T-helper 17 cell (primary cell): ENCODE data around the gene CACNA2D4. TPM values are rescaled to one million over a fixed set of nuclear protein-coding genes. Genes with fewer than 3 reads are reported as not detected.

Source experiments
- ATAC-seq: fragments of 150-1000 bp; cut with Tn5 transposase; 2 replicates; pipeline ENCODE4 v1.10.0; 2021; ENCODE audit warnings: mild to moderate bottlenecking, moderate library complexity
- DNase-seq, 3 donors: peaks; one replicate each; pipeline versions ENCODE4 v3.0.0 to v3.0.0-alpha.2; 2020 to 2021
- H3K9me3 ChIP-seq: one replicate; pipeline ENCODE4 v1.7.0; 2013; ENCODE audit warnings: low read length, mild to moderate bottlenecking; ENCODE audit not compliant: control insufficient read depth, poor library complexity, severe bottlenecking
- H3K27ac Mint-ChIP-seq: one replicate; pipeline ENCODE4 v1.8.0; 2022; ENCODE audit warnings: mild to moderate bottlenecking, moderate library complexity, mixed read lengths
- H3K27me3 Mint-ChIP-seq: one replicate; pipeline ENCODE4 v1.8.0; 2022; ENCODE audit warnings: mixed read lengths
- H3K36me3 Mint-ChIP-seq: one replicate; pipeline ENCODE4 v1.8.0; 2022; ENCODE audit warnings: low read depth, mixed read lengths
- H3K4me1 Mint-ChIP-seq: one replicate; pipeline ENCODE4 v1.8.0; 2022; ENCODE audit warnings: mild to moderate bottlenecking, mixed read lengths
- H3K4me3 Mint-ChIP-seq: one replicate; pipeline ENCODE4 v1.8.0; 2022; ENCODE audit warnings: mild to moderate bottlenecking, moderate library complexity, mixed read lengths
- total RNA-seq, 4 donors: library from RNA in 2 of 4; stranded (reverse) in 2 of 4; gene quantifications; one replicate each; pipeline ENCODE4 v1.2.3 and lab custom pipeline; 2022 to 2026

Gene CACNA2D4
- total RNA-seq, 2 donors from 2014 or later = 18.1 to 25.2 TPM

DNA sequence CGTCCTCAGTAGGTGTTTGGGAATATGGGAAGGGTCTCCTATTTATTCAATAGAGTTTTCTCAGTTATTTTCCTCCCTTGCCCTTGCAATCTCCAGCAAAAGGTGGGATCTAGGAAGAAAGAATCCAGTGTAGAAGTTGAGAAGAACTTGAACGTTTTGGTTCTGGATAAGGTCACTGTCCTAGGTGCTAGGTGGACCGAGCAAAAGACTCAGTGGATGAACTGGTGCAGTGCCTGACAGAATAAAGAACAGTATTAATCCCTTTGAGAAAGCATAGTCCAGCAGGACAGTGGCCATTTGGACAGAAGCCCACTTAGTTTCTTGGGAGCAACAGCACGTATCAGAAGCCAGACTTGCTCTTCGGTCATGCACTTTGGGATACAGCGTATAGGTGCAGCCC lies 130.7 kb downstream of the CACNA2D4 start:
- Mint-ChIP-seq H3K27me3 (no peaks in the 10 kb centered on the region), H3K36me3 (peaks cover 5% of the 10 kb centered on the region), H3K4me3 (no peak overlapping the region), H3K27ac (no peak overlapping the region), H3K4me1 (peaks cover 22% of the 10 kb centered on the region)
- H3K9me3 ChIP-seq = no peaks in the 10 kb centered on the region
- DNase-seq (no peak), ATAC-seq (no peak)

DNA sequence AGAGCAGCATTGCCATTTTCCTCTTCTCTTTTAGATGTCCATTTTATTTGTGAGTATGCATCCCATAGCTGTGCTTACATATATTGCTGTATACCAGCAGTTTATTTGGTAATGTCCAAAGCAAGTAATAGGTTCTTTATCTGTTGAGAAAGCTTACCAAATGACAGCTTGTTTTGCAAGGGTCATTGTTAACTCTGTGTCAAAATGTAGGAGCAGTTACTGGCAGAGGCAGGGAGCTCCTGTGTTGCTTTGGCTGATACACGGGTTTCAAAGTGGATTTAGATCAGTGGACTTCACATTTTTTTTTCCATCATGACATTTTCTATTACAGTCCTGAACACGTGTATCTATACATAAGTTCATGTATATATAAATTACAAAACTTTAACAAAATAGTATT lies 136.2 kb downstream of the CACNA2D4 start:
- Mint-ChIP-seq H3K4me1 (peaks cover 12% of the 10 kb centered on the region), H3K27ac (no peak overlapping the region), H3K27me3 (no peaks in the 10 kb centered on the region), H3K36me3 (peaks cover 10% of the 10 kb centered on the region), H3K4me3 (no peak overlapping the region)
- no peak for ATAC-seq
- H3K9me3 ChIP-seq = no peaks in the 10 kb centered on the region
- no peak for DNase-seq

DNA sequence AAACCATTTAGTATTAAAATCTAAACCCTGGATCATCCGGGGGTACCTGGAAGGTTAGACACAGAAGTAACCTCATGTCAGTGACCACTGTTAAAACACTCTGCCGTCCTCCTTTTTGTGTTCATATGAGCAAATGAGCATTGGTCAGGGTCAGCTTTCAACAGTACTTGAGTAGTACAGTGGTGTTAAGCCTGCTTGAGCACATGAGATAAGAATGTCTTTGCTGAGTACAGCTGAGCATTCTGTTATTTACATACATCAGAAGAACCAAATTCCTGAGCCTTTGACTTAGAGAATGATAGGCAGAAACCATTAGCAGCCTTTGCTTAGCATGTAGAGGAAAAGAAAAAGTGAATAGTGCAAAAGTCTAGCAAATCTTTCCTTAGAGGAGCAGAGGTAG lies 136.7 kb downstream of the CACNA2D4 start:
- Mint-ChIP-seq H3K4me1 (peaks cover 12% of the 10 kb centered on the region), H3K27ac (no peak overlapping the region), H3K4me3 (no peak overlapping the region), H3K36me3 (peaks cover 10% of the 10 kb centered on the region), H3K27me3 (no peaks in the 10 kb centered on the region)
- no peaks in the 10 kb centered on the region for H3K9me3 ChIP-seq
- ATAC-seq (no peak), DNase-seq (no peak)

DNA sequence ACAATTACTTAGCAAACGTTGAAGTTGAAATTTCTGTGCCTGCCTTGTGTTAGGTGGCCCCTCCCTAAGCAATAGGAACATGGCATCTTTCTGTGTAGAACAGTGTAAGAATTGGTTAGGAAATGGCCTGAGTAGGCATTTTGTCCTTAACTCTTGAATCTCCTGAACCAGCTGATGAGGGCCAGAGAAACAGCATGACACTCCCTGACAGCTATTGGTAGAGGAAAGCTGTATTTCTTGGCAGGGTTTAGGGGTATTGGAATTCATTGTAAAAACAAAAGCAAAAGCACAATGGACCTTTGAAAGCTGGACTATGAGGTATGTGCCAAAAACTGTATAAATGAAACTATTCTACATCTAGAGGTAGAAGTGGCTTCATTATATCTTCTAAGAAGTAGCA lies 138.7 kb downstream of the CACNA2D4 start:
- no peak overlapping the region for H3K27ac Mint-ChIP-seq
- no peak overlapping the region for H3K4me3 Mint-ChIP-seq
- peaks cover 23% of the 10 kb centered on the region for H3K4me1 Mint-ChIP-seq
- ATAC-seq (no peak), DNase-seq (no peak)
- no peaks in the 10 kb centered on the region for H3K9me3 ChIP-seq
- H3K36me3 Mint-ChIP-seq = peaks cover 10% of the 10 kb centered on the region
- H3K27me3 Mint-ChIP-seq = no peaks in the 10 kb centered on the region

DNA sequence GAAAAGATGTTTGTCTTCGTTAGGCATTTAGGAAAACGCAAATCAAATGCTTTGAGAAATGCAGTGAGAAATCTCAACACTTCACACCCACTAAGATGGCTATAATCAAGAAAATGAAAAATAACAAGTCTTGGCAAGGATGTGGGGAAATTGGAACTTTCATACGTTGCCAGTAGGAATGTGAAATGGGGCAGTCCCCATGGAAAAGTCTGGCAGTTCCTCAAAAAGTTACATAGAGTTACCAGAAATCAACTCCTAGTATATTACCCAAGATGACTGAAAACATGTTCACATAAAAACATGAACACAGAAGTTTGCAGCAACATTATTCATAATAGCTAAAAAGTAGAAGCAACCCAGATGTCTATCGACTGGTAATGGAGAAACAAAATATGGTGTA lies 139.5 kb downstream of the CACNA2D4 start:
- H3K4me3 Mint-ChIP-seq = no peak overlapping the region
- no peaks in the 10 kb centered on the region for H3K27me3 Mint-ChIP-seq
- H3K9me3 ChIP-seq = no peaks in the 10 kb centered on the region
- no peak overlapping the region for H3K27ac Mint-ChIP-seq
- peaks cover 23% of the 10 kb centered on the region for H3K4me1 Mint-ChIP-seq
- DNase-seq (no peak), ATAC-seq (no peak)
- H3K36me3 Mint-ChIP-seq = peaks cover 7% of the 10 kb centered on the region

DNA sequence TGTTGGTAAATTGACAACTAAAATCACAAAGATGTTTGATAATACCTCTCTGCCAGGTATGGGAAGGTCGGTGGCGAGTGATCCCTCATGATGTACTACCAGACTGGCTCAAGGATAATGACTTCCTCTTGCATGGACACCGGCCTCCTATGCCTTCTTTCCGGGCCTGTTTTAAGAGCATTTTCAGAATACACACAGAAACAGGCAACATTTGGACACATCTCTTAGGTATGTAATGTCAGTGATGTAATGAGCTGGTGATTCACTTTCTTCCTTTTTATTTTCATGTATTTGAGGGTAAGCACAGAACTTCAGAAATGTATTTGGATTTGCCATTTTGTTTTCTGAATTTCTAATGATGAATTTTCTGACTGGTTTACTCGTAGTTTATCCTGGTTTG lies 140.7 kb downstream of the CACNA2D4 start:
- no peak for ATAC-seq
- H3K27ac Mint-ChIP-seq = no peak overlapping the region
- DNase-seq = no peak
- no peaks in the 10 kb centered on the region for H3K9me3 ChIP-seq
- H3K4me3 Mint-ChIP-seq = no peak overlapping the region
- peaks cover 4% of the 10 kb centered on the region for H3K36me3 Mint-ChIP-seq
- H3K4me1 Mint-ChIP-seq = peaks cover 21% of the 10 kb centered on the region
- H3K27me3 Mint-ChIP-seq = no peaks in the 10 kb centered on the region

DNA sequence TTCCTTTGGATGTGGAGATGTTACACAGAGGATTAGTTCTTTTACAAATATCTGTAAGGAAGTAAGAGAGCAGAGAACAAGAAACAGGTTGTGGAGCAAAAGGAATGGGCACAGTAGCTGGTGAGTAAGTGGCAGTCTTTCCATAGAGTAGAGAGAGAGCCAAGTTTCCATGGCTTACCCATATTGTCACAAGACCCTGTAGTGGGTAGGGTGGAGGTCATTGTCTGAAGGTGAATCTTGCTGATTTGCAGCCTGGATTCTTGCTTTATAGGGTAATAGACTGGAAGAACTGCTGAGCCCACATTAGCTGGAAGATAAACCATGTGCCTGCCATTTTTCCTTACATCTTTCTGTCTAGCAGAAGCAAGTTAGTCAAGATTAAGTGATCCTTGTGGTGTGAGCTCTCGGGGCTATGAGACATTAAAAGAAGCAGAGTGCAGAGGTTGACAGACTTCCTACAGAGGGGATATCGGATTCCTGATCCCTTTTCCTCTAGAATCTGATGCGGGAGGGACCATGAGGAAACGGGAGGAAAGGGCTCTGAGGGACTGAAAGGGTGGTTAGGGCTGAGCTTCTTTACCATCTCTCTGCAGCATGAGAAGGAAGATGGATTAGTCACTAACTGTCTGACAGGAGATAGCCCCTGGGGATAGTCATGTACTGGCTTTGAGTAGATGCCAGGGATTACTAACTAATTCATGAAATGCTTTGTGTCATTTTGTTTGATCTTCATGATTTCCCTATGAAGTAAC lies 142.1 kb downstream of the CACNA2D4 start:
- Mint-ChIP-seq H3K4me3 (no peak overlapping the region), H3K36me3 (peaks cover 4% of the 10 kb centered on the region), H3K27me3 (no peaks in the 10 kb centered on the region), H3K27ac (peak overlapping the region; percentile 47), H3K4me1 (peaks cover 22% of the 10 kb centered on the region)
- H3K9me3 ChIP-seq = no peaks in the 10 kb centered on the region
- ATAC-seq (no peak), DNase-seq (no peak)

DNA sequence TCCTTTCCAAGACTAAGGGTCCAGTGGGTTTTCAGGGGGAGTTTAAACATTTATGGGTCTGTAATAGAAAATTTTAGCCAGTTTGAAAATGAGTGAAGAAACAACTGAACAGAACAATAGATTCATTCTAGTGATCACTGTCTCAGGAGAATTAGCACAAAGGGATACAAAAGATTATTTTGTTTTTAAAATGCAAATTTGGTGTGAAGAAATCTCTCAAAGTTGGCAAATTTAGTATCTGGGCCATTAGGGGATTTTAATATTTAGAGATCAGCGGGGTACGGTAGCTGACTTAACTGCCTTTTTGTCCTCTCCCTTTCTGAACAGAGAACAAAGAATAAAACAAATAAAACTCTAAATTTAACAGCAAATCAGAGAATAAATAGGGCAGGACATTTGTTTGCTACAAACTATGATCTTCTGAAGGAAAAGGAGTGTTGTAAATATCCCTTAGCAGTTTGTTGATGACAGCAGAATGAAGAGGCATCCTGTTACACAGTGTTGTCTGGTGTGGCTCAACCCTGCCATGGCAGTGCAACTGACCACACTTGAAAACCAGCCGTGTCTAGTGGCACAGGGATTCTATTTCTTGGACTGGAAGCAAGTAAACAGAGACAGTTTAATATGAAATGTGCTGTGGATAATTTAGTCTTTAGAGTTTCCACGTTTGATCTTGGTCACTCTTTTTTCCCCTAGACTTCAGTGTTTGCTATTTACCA lies 144.4 kb downstream of the CACNA2D4 start:
- no peak overlapping the region for H3K27ac Mint-ChIP-seq
- no peaks in the 10 kb centered on the region for H3K9me3 ChIP-seq
- no peaks in the 10 kb centered on the region for H3K36me3 Mint-ChIP-seq
- ATAC-seq (no peak), DNase-seq (no peak)
- no peak overlapping the region for H3K4me3 Mint-ChIP-seq
- H3K4me1 Mint-ChIP-seq = peaks cover 17% of the 10 kb centered on the region
- H3K27me3 Mint-ChIP-seq = no peaks in the 10 kb centered on the region

DNA sequence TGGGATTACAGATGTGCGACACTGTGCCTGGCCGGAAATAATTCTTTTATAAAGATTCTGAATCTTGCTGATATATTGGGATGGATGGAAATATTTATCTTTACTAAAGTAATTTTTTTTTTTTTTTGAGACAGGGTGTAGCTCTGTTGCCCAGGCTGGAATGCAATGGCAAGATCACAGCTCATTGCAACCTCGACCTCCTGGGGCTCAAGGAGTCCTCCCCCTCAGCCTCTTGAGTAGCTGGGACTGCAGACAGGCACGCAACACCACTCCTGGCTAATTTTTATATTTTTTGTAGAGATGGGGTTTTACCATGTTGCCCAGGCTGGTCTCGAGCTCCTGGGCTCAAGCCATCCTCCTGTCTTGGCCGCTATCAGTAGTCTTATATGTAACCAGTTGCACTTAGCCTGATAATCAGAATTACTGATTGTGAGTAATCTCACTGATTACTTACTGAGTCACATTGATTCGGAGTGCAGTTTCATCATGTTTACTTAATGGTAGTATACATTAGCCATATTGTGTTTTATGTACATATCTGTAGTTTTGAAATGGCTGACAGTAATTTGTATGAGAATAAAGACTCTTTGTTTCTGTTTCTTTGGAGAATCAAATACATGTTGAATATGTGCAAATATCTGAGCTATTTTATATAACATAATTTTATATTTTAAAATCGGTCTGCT lies 148.5 kb downstream of the CACNA2D4 start:
- DNase-seq (no peak), ATAC-seq (no peak)
- H3K9me3 ChIP-seq = no peaks in the 10 kb centered on the region
- H3K36me3 Mint-ChIP-seq = no peaks in the 10 kb centered on the region
- no peak overlapping the region for H3K4me3 Mint-ChIP-seq
- H3K27me3 Mint-ChIP-seq = no peaks in the 10 kb centered on the region
- H3K4me1 Mint-ChIP-seq = peaks cover 21% of the 10 kb centered on the region
- H3K27ac Mint-ChIP-seq = no peak overlapping the region

DNA sequence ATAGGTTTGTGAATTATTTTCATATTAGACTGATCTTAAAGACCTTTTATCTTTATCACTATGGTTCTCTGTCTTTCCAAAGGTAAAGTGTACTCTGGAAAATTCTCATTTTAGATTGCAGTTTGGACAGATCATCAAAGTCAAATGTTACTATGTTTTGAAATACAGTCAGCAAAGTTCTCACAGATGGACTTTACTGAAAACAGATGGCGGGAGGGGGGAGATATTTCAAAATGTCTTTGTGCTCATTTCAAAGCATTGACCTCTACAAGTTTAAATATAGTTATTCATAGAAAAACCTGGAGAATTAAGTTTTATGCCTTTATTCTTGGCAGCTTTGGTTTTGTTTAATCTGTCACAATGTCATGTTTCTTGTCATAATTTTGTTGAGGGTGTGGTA lies 149.8 kb downstream of the CACNA2D4 start:
- DNase-seq (no peak), ATAC-seq (no peak)
- H3K36me3 Mint-ChIP-seq = no peaks in the 10 kb centered on the region
- peaks cover 22% of the 10 kb centered on the region for H3K4me1 Mint-ChIP-seq
- H3K27me3 Mint-ChIP-seq = no peaks in the 10 kb centered on the region
- H3K27ac Mint-ChIP-seq = no peak overlapping the region
- H3K4me3 Mint-ChIP-seq = no peak overlapping the region
- no peaks in the 10 kb centered on the region for H3K9me3 ChIP-seq

DNA sequence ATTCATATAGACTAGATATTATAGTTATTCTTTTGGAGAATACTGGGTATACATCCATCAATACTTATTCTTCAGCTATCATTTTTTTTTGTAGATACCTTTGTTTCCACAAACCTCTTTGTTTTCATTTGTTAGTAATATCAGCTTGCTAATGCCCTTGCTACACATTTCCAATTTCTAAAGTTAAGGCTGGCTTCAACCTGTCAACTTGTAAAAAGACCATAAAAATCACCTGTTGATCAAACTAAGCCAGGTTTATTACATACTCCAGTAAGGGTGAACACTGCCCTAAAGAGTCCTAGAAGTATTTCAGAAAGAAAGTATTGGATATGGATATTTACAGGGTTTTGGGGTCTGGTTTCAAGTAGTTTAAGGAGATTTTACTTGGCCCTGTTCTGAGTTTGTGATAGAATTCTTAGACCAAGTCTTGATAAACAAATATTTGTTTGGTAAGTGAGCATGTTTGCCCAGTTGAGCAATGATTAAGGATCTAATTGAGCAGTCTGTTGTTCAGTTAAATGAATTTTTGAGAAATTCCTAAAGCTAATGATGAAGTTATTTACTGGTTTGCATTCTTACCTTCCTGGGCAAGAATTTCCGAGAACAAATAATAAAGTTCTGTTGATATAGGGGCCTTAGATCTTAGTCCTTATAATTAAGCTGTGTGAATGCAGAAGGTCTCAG lies 150.9 kb downstream of the CACNA2D4 start:
- Mint-ChIP-seq H3K27me3 (no peaks in the 10 kb centered on the region), H3K36me3 (no peaks in the 10 kb centered on the region), H3K4me3 (no peak overlapping the region), H3K4me1 (peaks cover 18% of the 10 kb centered on the region), H3K27ac (no peak overlapping the region)
- no peaks in the 10 kb centered on the region for H3K9me3 ChIP-seq
- no peak for DNase-seq
- ATAC-seq = no peak

DNA sequence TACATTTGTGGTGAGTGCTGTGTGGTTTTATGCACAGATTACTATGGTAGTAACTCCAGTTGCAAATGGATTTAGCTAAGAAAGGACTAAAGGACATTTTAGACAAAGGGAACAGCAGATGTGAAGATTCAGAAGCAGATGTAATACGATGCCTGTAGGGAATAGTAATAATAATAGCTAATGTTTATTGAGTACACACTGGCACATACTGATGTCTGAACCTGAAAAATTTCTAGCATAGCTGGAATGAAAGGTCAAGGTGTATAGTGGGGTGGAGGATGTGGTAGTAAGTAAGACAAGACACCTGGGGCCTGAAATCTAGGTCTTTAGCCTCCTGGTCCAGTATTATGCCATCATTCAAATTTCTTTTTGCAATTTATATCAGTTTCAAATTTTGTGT lies 152.3 kb downstream of the CACNA2D4 start:
- H3K27ac Mint-ChIP-seq = no peak overlapping the region

DNA sequence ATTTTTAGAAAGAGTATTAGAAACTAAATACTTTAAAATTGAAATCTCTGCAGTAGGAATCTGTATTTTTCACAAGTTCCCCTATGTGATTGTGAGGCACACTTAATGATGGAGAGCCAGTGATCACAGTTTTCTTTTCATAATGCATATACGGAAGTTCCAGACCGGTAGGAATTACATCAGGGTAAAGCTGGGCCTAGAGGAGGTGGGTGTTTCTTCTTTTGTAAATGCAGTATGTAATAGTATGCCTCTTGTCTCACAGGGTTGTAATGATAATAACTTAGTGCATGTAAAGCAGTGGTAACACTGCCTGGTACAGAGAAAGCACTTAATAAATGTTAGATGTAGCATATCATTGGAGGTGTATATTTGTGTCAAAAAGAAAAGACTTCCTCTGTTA lies 155.3 kb downstream of the CACNA2D4 start:
- Mint-ChIP-seq H3K36me3 (no peaks in the 10 kb centered on the region), H3K27ac (no peak overlapping the region), H3K4me3 (no peak overlapping the region), H3K27me3 (no peaks in the 10 kb centered on the region), H3K4me1 (peaks cover 18% of the 10 kb centered on the region)
- no peaks in the 10 kb centered on the region for H3K9me3 ChIP-seq
- DNase-seq (no peak), ATAC-seq (no peak)

More for the DNA sequence above, 152.3 kb downstream of the CACNA2D4 start:
- Mint-ChIP-seq H3K36me3 (no peaks in the 10 kb centered on the region), H3K27me3 (no peaks in the 10 kb centered on the region), H3K4me1 (peaks cover 18% of the 10 kb centered on the region), H3K4me3 (no peak overlapping the region)
- no peaks in the 10 kb centered on the region for H3K9me3 ChIP-seq
- DNase-seq (no peak), ATAC-seq (no peak)
